Cardiac muscle cell (in vitro differentiated cells and primary cell): ENCODE results near the gene ZNF8. TPM values are rescaled to one million over a fixed set of nuclear protein-coding genes. Genes with fewer than 3 reads are reported as not detected.

ENCODE experiments used
- DNase-seq, 2 donors: peaks; one replicate each; pipeline versions ENCODE4 v3.0.0 to v3.0.0-alpha.2; 2010 to 2017; ENCODE audit warnings: low read depth in 1 of 2, low spot score in 1 of 2
- H3K27ac ChIP-seq: fragments of 200-600 bp; sonication (generic); 2 replicates; pipeline ENCODE4 v1.5.1; 2016
- H3K27me3 ChIP-seq: fragments of 200-600 bp; sonication (generic); 2 replicates; pipeline ENCODE4 v1.6.0; 2016; ENCODE audit warnings: control low read depth
- H3K36me3 ChIP-seq: fragments of 200-600 bp; sonication (generic); 2 replicates; pipeline ENCODE4 v1.5.1; 2016; ENCODE audit warnings: control low read depth
- H3K4me1 ChIP-seq: fragments of 200-600 bp; sonication (generic); 2 replicates; pipeline ENCODE4 v1.8.1; 2017; ENCODE audit warnings: low read depth, mild to moderate bottlenecking, mixed run types
- H3K4me3 ChIP-seq: fragments of 200-600 bp; sonication (generic); 2 replicates; pipeline ENCODE4 v1.5.1; 2016; ENCODE audit warnings: mild to moderate bottlenecking
- H3K9me3 ChIP-seq: fragments of 200-600 bp; sonication (generic); 2 replicates; pipeline ENCODE4 v1.5.1; 2017; ENCODE audit warnings: low read depth, mild to moderate bottlenecking, control low read depth
- polyA plus RNA-seq: library from polyadenylated mRNA; unstranded; fragments of >200 nt; fragmentation: Nextera tagmentation; extraction: Ambion mirVana; gene quantifications from 2 replicates; pipeline ENCODE4 v1.2.1, GENCODE V29; 2016
- total RNA-seq: library from RNA; depleted of rRNA; stranded (reverse); fragments of >200 nt; gene quantifications from 2 replicates; pipeline ENCODE4 v1.2.3, GENCODE V29; 2016
- TF ChIP-seq, protein P1 (sequence below): IDR thresholded peaks from 2 replicates; pipeline ENCODE4 v1.5.1; 2012; ENCODE audit warnings: low read depth, mild to moderate bottlenecking, low read length

Gene ZNF8
- total and polyA plus RNA-seq, 2 experiments from 2014 or later, result 2.2 to 14.7 TPM

- Histone ChIP-seq H3K27me3 (no peaks in the 10 kb centered on the region), H3K9me3 (no peaks in the 10 kb centered on the region), H3K4me3 (no peak overlapping the region), H3K4me1 (no peaks in the 10 kb centered on the region), H3K36me3 (no peaks in the 10 kb centered on the region), H3K27ac (no peak overlapping the region)
- DNase-seq, result no peak
- TF ChIP-seq, protein P1, sequence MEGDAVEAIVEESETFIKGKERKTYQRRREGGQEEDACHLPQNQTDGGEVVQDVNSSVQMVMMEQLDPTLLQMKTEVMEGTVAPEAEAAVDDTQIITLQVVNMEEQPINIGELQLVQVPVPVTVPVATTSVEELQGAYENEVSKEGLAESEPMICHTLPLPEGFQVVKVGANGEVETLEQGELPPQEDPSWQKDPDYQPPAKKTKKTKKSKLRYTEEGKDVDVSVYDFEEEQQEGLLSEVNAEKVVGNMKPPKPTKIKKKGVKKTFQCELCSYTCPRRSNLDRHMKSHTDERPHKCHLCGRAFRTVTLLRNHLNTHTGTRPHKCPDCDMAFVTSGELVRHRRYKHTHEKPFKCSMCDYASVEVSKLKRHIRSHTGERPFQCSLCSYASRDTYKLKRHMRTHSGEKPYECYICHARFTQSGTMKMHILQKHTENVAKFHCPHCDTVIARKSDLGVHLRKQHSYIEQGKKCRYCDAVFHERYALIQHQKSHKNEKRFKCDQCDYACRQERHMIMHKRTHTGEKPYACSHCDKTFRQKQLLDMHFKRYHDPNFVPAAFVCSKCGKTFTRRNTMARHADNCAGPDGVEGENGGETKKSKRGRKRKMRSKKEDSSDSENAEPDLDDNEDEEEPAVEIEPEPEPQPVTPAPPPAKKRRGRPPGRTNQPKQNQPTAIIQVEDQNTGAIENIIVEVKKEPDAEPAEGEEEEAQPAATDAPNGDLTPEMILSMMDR, result no peak
Measured at GRCh38 chr19:58351558-58351878, 72.8 kb downstream of the ZNF8 start.

DNA sequence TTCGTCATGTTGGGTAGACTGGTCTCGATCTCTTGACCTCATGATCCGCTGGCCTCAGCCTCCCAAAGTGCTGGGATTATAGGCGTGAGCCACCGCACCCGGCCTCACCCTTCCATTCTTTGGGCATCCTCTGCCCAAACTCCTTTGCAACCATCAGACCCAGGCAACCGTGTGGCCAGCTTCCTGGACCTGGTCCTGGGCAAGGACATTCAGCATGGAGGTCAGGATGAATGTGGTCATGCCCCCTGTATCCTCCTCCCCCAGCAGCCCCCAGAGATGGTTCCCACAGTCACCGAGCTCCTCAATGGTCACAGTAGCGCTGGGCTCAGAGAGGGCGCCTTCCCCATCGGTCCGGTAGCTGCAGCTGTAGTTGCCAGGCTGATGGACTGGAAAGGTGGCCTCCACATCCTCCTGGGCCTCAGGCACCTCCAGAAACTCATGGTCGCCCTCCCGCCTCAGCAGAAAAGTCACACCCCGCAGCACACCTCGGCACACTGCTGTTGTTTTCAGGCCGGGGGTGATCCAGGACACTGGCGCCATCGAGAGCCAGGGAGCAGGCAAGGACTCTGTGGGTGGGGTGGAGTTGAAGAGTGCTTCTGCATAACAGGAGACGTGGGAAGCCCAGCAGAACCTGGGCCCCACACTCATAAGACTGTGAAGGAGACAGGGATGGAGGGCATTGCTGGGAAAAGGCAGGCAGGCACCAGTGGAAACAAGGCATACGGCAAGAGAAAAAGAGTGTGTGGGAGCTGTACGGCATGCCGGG, 73.4 kb downstream of the ZNF8 start:
- Histone ChIP-seq H3K36me3 (no peaks in the 10 kb centered on the region), H3K27ac (no peak overlapping the region), H3K4me1 (no peaks in the 10 kb centered on the region), H3K4me3 (no peak overlapping the region), H3K9me3 (no peaks in the 10 kb centered on the region), H3K27me3 (no peaks in the 10 kb centered on the region)
- TF ChIP-seq, protein P1, result no peak
- DNase-seq, result no peak

Other genes with a start within 250 kb of the ZNF8 start
- 31.9 and 38.4 TPM in 2 replicates for gene ZSCAN1, start 244.9 kb upstream of the ZNF8 start, total RNA-seq
- 22.0 and 24.6 TPM in 2 replicates for gene ZSCAN1, start 244.9 kb upstream of the ZNF8 start, polyA plus RNA-seq
- 11.7 and 14.0 TPM in 2 replicates for gene ZNF135, start 219.7 kb upstream of the ZNF8 start, total RNA-seq
- 10.2 and 11.2 TPM in 2 replicates for gene ZNF135, start 219.7 kb upstream of the ZNF8 start, polyA plus RNA-seq
- 173 and 243 TPM in 2 replicates for gene ZSCAN18, start 180.7 kb upstream of the ZNF8 start, total RNA-seq
- 127 and 191 TPM in 2 replicates for gene ZSCAN18, start 180.7 kb upstream of the ZNF8 start, polyA plus RNA-seq
- gene ZNF329, start 128.2 kb upstream of the ZNF8 start, total RNA-seq, result 27.8 and 29.6 TPM in 2 replicates
- gene ZNF329, start 128.2 kb upstream of the ZNF8 start, polyA plus RNA-seq, result 5.2 and 12.8 TPM in 2 replicates
- gene ZNF274, start 95.9 kb upstream of the ZNF8 start, total RNA-seq, result 40.3 and 50.1 TPM in 2 replicates
- gene ZNF274, start 95.9 kb upstream of the ZNF8 start, polyA plus RNA-seq, result 42.8 and 45.4 TPM in 2 replicates
- gene ZNF544, start 50.0 kb upstream of the ZNF8 start, total RNA-seq, result 95.9 and 103 TPM in 2 replicates
- 34.9 and 35.9 TPM in 2 replicates for gene ZNF544, start 50.0 kb upstream of the ZNF8 start, polyA plus RNA-seq
- gene ERVK3-1, start 26.4 kb downstream of the ZNF8 start, total RNA-seq, result 64.3 and 92.4 TPM in 2 replicates
- gene ERVK3-1, start 26.4 kb downstream of the ZNF8 start, polyA plus RNA-seq, result 62.8 and 62.9 TPM in 2 replicates
- 2.4 and 2.5 TPM in 2 replicates for gene ZSCAN22, start 48.0 kb downstream of the ZNF8 start, total RNA-seq
- 3.7 and 4.2 TPM in 2 replicates for gene ZSCAN22, start 48.0 kb downstream of the ZNF8 start, polyA plus RNA-seq
- gene A1BG, start 74.5 kb downstream of the ZNF8 start, total RNA-seq, result 75.0 and 138 TPM in 2 replicates
- gene A1BG, start 74.5 kb downstream of the ZNF8 start, polyA plus RNA-seq, result 45.9 and 56.5 TPM in 2 replicates
- gene ZNF497, start 83.8 kb downstream of the ZNF8 start, total RNA-seq, result 5.9 and 7.6 TPM in 2 replicates
- 5.8 and 6.8 TPM in 2 replicates for gene ZNF497, start 83.8 kb downstream of the ZNF8 start, polyA plus RNA-seq
- gene ZNF837, start 102.1 kb downstream of the ZNF8 start, total RNA-seq, result 9.1 and 12.6 TPM in 2 replicates
- gene ZNF837, start 102.1 kb downstream of the ZNF8 start, polyA plus RNA-seq, result 7.6 and 8.9 TPM in 2 replicates
- gene RPS5, start 108.3 kb downstream of the ZNF8 start, total RNA-seq, result 1,551 and 1,738 TPM in 2 replicates
- 643 and 656 TPM in 2 replicates for gene RPS5, start 108.3 kb downstream of the ZNF8 start, polyA plus RNA-seq
- 3.1 TPM in 1 of 2 replicates, not detected in the other for gene RNF225, start 116.7 kb downstream of the ZNF8 start, total RNA-seq
- not detected in 2 replicates for gene RNF225, start 116.7 kb downstream of the ZNF8 start, polyA plus RNA-seq
- gene ZNF584, start 129.7 kb downstream of the ZNF8 start, total RNA-seq, result 15.6 and 37.9 TPM in 2 replicates
- 16.0 and 18.6 TPM in 2 replicates for gene ZNF584, start 129.7 kb downstream of the ZNF8 start, polyA plus RNA-seq
- not detected in 2 replicates for gene ZNF132, start 161.2 kb downstream of the ZNF8 start, total RNA-seq
- gene ZNF132, start 161.2 kb downstream of the ZNF8 start, polyA plus RNA-seq, result 1.1 and 1.4 TPM in 2 replicates
- 10.3 and 19.0 TPM in 2 replicates for gene ZNF324B, start 172.7 kb downstream of the ZNF8 start, total RNA-seq
- 3.4 and 5.0 TPM in 2 replicates for gene ZNF324B, start 172.7 kb downstream of the ZNF8 start, polyA plus RNA-seq
- 24.7 and 27.8 TPM in 2 replicates for gene ZNF324, start 188.1 kb downstream of the ZNF8 start, total RNA-seq
- gene ZNF324, start 188.1 kb downstream of the ZNF8 start, polyA plus RNA-seq, result 15.7 and 18.8 TPM in 2 replicates
- gene ZNF446, start 197.4 kb downstream of the ZNF8 start, total RNA-seq, result 29.0 and 41.1 TPM in 2 replicates
- 16.3 and 20.5 TPM in 2 replicates for gene ZNF446, start 197.4 kb downstream of the ZNF8 start, polyA plus RNA-seq
- gene SLC27A5, start 233.0 kb downstream of the ZNF8 start, total RNA-seq, result 17.7 and 23.9 TPM in 2 replicates
- gene SLC27A5, start 233.0 kb downstream of the ZNF8 start, polyA plus RNA-seq, result 22.5 and 22.8 TPM in 2 replicates
- 22.8 and 26.3 TPM in 2 replicates for gene ZBTB45, start 240.9 kb downstream of the ZNF8 start, total RNA-seq
- gene ZBTB45, start 240.9 kb downstream of the ZNF8 start, polyA plus RNA-seq, result 29.4 and 34.6 TPM in 2 replicates